Measurements from ENCODE around the gene BPIFB1. TPM values are rescaled to one million over a fixed set of nuclear protein-coding genes. Genes with fewer than 3 reads are reported as not detected.

Gene BPIFB1, protein sequence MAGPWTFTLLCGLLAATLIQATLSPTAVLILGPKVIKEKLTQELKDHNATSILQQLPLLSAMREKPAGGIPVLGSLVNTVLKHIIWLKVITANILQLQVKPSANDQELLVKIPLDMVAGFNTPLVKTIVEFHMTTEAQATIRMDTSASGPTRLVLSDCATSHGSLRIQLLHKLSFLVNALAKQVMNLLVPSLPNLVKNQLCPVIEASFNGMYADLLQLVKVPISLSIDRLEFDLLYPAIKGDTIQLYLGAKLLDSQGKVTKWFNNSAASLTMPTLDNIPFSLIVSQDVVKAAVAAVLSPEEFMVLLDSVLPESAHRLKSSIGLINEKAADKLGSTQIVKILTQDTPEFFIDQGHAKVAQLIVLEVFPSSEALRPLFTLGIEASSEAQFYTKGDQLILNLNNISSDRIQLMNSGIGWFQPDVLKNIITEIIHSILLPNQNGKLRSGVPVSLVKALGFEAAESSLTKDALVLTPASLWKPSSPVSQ
- not detected for total RNA-seq

DNA sequence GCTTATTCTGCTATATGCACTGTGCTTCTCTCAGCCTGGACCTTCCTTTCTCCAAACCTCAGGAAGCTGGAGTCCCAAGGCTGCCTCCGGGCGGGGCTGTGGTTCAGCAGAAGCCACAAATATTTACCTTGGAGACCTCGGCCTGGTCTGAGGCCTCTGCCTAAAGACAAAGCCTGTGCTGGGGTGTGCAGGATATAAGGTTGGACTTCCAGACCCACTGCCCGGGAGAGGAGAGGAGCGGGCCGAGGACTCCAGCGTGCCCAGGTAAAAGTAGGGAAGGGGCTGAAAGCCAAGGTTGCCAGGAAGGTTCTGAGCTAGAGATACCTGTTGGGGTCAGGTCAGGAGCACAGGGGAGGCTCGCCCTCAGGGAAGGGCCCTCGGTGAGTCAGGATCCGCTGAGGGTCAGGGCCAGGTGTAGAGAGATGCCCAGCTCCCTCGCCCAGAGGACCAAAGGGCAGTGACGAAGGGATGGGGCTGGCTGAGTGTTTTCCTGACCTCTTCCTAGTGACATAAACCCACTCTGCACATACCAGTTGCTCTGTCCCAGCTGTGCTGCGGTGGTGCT lies at the start of gene BPIFB1:
Gene BPIFB1 (plus strand): TSS at position 224 of the 565 bp plus-strand sequence. CDS start 2,860 bp downstream, outside the sequence.
- Histone ChIP-seq H3K4me1 (ENCODE audit: control insufficient read depth in 1 of 2, low read depth in 2 of 2) (no peaks in the 10 kb centered on the region), H3K36me3 (no peaks in the 10 kb centered on the region), H3K4me3 (no peak within 1 kb of the TSS), H3K27me3 (replicated peaks; ENCODE audit: insufficient read depth) (no peaks in the 10 kb centered on the region), H3K27ac (no peak within 1 kb of the TSS), H3K9me3 (no peaks in the 10 kb centered on the region)
- TF ChIP-seq, protein P1, sequence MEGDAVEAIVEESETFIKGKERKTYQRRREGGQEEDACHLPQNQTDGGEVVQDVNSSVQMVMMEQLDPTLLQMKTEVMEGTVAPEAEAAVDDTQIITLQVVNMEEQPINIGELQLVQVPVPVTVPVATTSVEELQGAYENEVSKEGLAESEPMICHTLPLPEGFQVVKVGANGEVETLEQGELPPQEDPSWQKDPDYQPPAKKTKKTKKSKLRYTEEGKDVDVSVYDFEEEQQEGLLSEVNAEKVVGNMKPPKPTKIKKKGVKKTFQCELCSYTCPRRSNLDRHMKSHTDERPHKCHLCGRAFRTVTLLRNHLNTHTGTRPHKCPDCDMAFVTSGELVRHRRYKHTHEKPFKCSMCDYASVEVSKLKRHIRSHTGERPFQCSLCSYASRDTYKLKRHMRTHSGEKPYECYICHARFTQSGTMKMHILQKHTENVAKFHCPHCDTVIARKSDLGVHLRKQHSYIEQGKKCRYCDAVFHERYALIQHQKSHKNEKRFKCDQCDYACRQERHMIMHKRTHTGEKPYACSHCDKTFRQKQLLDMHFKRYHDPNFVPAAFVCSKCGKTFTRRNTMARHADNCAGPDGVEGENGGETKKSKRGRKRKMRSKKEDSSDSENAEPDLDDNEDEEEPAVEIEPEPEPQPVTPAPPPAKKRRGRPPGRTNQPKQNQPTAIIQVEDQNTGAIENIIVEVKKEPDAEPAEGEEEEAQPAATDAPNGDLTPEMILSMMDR (IDR thresholded peaks at IDR 0.05), result no peak
- ATAC-seq (ENCODE audit: insufficient number of reproducible peaks, low FRiP score, low read depth) (no peak), DNase-seq (ENCODE audit: low spot score) (no peak)

DNA sequence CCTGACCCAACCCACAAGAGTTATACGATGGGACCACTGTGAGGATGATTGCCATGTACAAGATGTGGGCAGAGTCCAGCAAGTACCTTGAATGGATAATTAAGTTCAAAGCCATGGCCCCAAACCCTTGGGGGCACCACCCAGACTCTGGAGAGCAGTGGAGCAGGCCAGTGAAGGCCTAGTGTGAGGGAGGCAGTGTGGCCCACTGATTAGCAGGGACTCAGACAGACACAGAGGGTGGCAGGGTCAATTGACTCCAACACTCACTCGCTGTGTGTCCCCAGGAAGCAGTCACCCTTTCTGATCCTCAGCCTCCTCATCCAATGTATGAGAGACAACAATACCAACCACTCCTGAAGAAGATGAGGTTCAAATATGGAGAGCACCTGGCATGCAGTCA lies 49.0 kb upstream of the BPIFB1 start:
- H3K4me1 ChIP-seq (ENCODE audit: control insufficient read depth in 1 of 2, low read depth in 2 of 2), result no peaks in the 10 kb centered on the region
- no peak overlapping the region for H3K4me3 ChIP-seq
- no peaks in the 10 kb centered on the region for H3K27me3 ChIP-seq (replicated peaks; ENCODE audit: insufficient read depth)
- TF ChIP-seq, protein P1 (IDR thresholded peaks at IDR 0.05), result no peak
- no peak overlapping the region for H3K27ac ChIP-seq
- ATAC-seq (ENCODE audit: insufficient number of reproducible peaks, low FRiP score, low read depth), result no peak
- H3K9me3 ChIP-seq, result no peaks in the 10 kb centered on the region
- no peaks in the 10 kb centered on the region for H3K36me3 ChIP-seq
- DNase-seq (ENCODE audit: low spot score), result no peak

DNA sequence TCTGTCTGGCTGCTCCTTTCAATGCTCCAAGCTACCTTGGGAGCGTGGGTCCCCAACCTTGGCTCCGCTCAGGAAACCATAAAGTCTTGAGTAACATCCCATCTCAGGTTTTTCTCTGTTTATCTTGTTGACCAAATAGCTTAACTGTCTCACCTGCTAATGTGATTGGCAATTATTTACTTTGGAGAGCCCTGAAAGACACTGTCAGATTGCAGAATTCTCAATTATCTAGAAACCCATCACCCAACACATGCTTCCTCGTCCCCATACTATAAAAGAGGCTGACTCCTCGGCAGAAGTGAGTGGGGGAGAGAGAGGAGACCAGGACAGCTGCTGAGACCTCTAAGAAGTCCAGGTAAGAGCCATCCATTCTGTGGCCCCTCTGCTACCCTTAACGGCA lies 47.3 kb upstream of the BPIFB1 start, which contains the start of gene BPIFA1:
Gene BPIFA1 (plus strand): TSS at position 301 of the 400 bp plus-strand sequence. CDS start 1,716 bp downstream, outside the sequence.
- no peaks in the 10 kb centered on the region for H3K36me3 ChIP-seq
- H3K27ac ChIP-seq, result no peak within 1 kb of the TSS
- ATAC-seq (ENCODE audit: insufficient number of reproducible peaks, low FRiP score, low read depth), result no peak
- H3K4me1 ChIP-seq (ENCODE audit: control insufficient read depth in 1 of 2, low read depth in 2 of 2), result no peaks in the 10 kb centered on the region
- TF ChIP-seq, protein P1 (IDR thresholded peaks at IDR 0.05), result no peak
- H3K27me3 ChIP-seq (replicated peaks; ENCODE audit: insufficient read depth), result no peaks in the 10 kb centered on the region
- H3K9me3 ChIP-seq, result no peaks in the 10 kb centered on the region
- no peak within 1 kb of the TSS for H3K4me3 ChIP-seq
- no peak for DNase-seq (ENCODE audit: low spot score)

DNA sequence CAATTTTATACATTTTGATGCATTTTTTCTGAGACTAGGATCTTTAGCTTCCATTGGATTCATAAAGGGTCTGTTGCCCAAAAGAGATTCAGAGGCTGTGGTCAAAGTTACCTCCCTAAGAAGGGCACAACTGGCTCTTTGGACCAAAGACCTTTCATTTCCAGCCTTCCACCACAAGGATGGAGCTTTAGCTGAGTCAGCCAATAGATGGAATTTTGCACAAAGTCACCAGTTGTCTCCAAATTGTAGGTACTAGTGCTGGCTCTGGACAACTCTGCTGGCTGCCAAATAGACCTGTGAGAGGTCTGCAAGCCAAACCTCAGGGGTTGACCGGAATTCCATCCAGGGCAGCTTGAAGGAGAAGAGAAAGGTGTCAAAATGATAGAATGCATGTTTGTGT lies 46.7 kb upstream of the BPIFB1 start:
- DNase-seq (ENCODE audit: low spot score) (no peak), ATAC-seq (ENCODE audit: insufficient number of reproducible peaks, low FRiP score, low read depth) (no peak)
- no peak overlapping the region for H3K4me3 ChIP-seq
- H3K36me3 ChIP-seq, result no peaks in the 10 kb centered on the region
- no peaks in the 10 kb centered on the region for H3K27me3 ChIP-seq (replicated peaks; ENCODE audit: insufficient read depth)
- TF ChIP-seq, protein P1 (IDR thresholded peaks at IDR 0.05), result no peak
- no peak overlapping the region for H3K27ac ChIP-seq
- no peaks in the 10 kb centered on the region for H3K4me1 ChIP-seq (ENCODE audit: control insufficient read depth in 1 of 2, low read depth in 2 of 2)
- no peaks in the 10 kb centered on the region for H3K9me3 ChIP-seq

DNA sequence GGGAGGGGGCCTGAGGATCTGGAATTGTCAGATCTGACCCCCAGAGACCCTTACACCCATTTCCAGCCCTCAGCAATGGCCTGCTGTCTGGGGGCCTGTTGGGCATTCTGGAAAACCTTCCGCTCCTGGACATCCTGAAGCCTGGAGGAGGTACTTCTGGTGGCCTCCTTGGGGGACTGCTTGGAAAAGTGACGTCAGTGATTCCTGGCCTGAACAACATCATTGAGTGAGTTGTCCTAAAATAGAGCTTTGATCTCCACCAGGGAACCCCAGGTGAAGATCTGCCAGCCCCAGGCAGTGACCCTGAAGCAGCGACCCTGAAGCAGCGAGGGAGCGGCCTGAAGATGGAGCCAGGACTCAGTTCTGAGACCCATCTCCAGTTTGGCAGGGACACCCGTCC lies 45.0 kb upstream of the BPIFB1 start:
- no peak for ATAC-seq (ENCODE audit: insufficient number of reproducible peaks, low FRiP score, low read depth)

More for the DNA sequence above, 45.0 kb upstream of the BPIFB1 start:
- Histone ChIP-seq H3K9me3 (no peaks in the 10 kb centered on the region), H3K4me3 (no peak overlapping the region), H3K4me1 (ENCODE audit: control insufficient read depth in 1 of 2, low read depth in 2 of 2) (no peaks in the 10 kb centered on the region), H3K27ac (no peak overlapping the region), H3K36me3 (no peaks in the 10 kb centered on the region), H3K27me3 (replicated peaks; ENCODE audit: insufficient read depth) (no peaks in the 10 kb centered on the region)
- DNase-seq (ENCODE audit: low spot score), result no peak
- TF ChIP-seq, protein P1 (IDR thresholded peaks at IDR 0.05), result no peak
